Astrocyte of the cerebellum (primary cell): Measurements from ENCODE around the gene PCDH9.

Experiments used
- DNase-seq: peaks from one replicate; pipeline ENCODE4 v3.0.0-alpha.2; 2011; ENCODE audit warnings: low read depth
- H3K4me3 ChIP-seq: 2 replicates; pipeline ENCODE4 v1.5.1; 2011; ENCODE audit warnings: mild to moderate bottlenecking, low read depth, low read length, moderate library complexity
- in situ Hi-C: cut with HindIII; loops from 2 replicates; pipeline ENCODE4 v1.10.0; 2017; ENCODE audit warnings: low sequenced_read_pairs
- TF ChIP-seq, protein P1 (sequence below): IDR thresholded peaks from 2 replicates; pipeline ENCODE4 v1.5.1; 2012; ENCODE audit warnings: low read length, low read depth, moderate library complexity, mild to moderate bottlenecking; ENCODE audit errors: missing control alignments

Gene PCDH9

DNA sequence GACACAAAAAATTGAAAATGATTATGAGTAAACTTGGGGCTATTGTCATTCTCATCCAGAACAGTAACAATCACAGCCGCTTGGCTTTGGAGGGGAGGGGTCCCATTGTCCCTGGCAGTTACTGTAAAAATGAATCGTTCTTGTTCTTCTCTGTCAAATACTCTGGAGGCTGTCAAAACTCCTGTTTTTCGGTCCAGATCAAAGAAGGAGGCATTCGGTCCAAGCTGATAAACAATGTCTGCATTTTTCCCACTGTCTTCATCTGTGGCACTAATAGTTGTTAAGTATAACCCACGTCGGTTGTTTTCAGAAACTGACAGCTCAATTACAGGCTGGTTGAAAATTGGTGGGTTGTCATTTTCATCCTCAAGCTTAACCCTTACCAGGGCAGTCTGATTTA, 3.4 kb downstream of the PCDH9 start:
- no peak overlapping the region for H3K4me3 ChIP-seq
- in situ Hi-C loops = no loop called here
- TF ChIP-seq, protein P1, sequence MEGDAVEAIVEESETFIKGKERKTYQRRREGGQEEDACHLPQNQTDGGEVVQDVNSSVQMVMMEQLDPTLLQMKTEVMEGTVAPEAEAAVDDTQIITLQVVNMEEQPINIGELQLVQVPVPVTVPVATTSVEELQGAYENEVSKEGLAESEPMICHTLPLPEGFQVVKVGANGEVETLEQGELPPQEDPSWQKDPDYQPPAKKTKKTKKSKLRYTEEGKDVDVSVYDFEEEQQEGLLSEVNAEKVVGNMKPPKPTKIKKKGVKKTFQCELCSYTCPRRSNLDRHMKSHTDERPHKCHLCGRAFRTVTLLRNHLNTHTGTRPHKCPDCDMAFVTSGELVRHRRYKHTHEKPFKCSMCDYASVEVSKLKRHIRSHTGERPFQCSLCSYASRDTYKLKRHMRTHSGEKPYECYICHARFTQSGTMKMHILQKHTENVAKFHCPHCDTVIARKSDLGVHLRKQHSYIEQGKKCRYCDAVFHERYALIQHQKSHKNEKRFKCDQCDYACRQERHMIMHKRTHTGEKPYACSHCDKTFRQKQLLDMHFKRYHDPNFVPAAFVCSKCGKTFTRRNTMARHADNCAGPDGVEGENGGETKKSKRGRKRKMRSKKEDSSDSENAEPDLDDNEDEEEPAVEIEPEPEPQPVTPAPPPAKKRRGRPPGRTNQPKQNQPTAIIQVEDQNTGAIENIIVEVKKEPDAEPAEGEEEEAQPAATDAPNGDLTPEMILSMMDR = no peak
- DNase-seq = no peak

DNA sequence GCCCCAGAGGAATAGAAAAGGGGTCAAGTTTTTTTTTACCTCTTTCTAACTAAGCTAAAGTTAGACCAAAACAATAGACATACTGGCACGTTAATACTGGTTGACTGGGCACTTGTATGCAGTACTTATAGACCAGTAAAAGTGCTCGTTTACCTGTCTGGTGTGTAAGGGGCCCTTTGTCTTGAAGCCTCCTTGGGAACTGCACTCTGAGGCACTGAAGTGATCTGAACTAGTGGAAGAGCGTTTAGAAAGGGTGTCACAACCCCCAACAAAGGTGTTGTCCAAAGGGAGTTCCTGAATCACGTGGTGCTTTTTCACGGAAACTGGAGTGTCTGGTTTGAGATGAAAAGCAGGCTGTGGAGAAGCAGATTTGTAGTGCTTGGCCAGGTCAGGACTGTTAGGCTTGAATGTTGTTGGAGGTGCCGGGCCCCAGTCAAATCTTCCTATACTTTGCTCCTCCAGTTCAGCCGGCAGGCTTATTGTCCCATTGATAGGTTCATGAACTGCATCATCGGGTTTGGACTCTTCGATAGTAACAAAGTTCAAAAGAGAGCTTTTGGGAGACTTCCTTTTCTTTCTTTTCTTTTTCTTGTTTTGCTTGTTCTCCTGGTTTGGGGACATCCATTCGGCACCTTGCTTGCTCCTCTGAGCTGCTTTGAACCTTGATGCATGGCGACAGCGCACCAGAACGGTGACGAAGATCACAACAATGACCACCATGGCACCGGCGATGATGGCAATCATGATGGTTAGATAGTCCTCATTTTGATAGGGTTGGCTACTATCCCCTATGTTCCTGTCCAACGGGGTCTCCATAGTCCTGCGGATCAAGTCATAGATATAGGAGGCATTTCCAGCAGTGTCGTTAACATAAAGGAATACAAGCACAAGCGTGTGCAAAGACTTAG, 4.6 kb downstream of the PCDH9 start:
- H3K4me3 ChIP-seq = no peak overlapping the region

GRCh38 chr13:67224148-67224846, 5.8 kb downstream of the PCDH9 start:
- in situ Hi-C loops = no loop called here
- DNase-seq = peak; percentile 72
- H3K4me3 ChIP-seq = peak overlapping the region; percentile 1
- TF ChIP-seq, protein P1 = peak; percentile 65

More for the DNA sequence above, 4.6 kb downstream of the PCDH9 start:
- in situ Hi-C loops = no loop called here
- DNase-seq = no peak
- TF ChIP-seq, protein P1 = no peak

- TF ChIP-seq, protein P1 = no peak
- in situ Hi-C loops = no loop called here
- no peak for DNase-seq
- peak overlapping the region; percentile 1 for H3K4me3 ChIP-seq
These were observed 6.4 kb downstream of the PCDH9 start for GRCh38 chr13:67223742-67224141.

DNA sequence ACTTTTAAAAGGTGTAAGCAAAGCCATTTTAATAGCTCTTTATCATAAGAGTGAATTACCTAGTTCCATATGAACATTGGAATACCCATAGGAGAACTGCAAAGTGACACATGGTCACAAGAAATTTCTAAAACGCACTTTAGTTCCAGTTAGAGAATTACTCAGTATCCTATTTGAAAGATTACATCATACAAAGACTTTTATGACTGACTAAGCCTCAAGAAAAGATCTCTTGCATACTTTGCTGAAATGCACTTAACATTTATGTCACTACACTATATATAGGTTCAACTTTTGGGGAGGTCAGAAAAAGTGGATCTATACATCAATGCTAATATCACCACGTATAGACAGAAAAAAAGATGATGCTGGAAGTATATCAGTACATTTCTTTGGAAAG, 7.1 kb downstream of the PCDH9 start:
- TF ChIP-seq, protein P1 = no peak
- no peak for DNase-seq
- in situ Hi-C loops = no loop called here
- H3K4me3 ChIP-seq = no peak overlapping the region

- DNase-seq = no peak
- in situ Hi-C loops = no loop called here
- H3K4me3 ChIP-seq = no peak overlapping the region
- TF ChIP-seq, protein P1 = no peak
These were observed 8.4 kb downstream of the PCDH9 start for GRCh38 chr13:67221630-67222226.
